IPS DF 6.9 (cell line): ENCODE measurements around the gene ZGRF1.
"Not testable (repeated sequence)": the region's sequence is repeated elsewhere in the genome, so short reads cannot be mapped to it uniquely, and the experiment has no call there.

Experiments used
- DNase-seq: peaks from one replicate; pipeline ENCODE4 v3.0.0-alpha.2; 2013; ENCODE audit warnings: low read depth, low spot score
- H3K27ac ChIP-seq: one replicate; pipeline ENCODE4 v1.5.1; 2013; ENCODE audit warnings: low read length, control low read depth
- H3K27me3 ChIP-seq: 2 replicates; pipeline ENCODE4 v1.6.1; 2013; ENCODE audit warnings: mild to moderate bottlenecking, low read length; ENCODE audit not compliant: control insufficient read depth, insufficient read depth
- H3K36me3 ChIP-seq: 2 replicates; pipeline ENCODE4 v1.6.1; 2013; ENCODE audit warnings: low read length; ENCODE audit not compliant: control insufficient read depth, insufficient read depth
- H3K4me1 ChIP-seq: 2 replicates; pipeline ENCODE4 v1.6.1; 2013; ENCODE audit warnings: low read length; ENCODE audit not compliant: control insufficient read depth, insufficient read depth
- H3K4me3 ChIP-seq: 2 replicates; pipeline ENCODE4 v1.5.1; 2013; ENCODE audit warnings: mild to moderate bottlenecking, low read length
- H3K9me3 ChIP-seq: 2 replicates; pipeline ENCODE4 v1.6.1; 2013; ENCODE audit warnings: low read length, inconsistent platforms; ENCODE audit not compliant: control insufficient read depth, insufficient read depth
- WGBS: extraction: QIAGEN DNeasy Blood & Tissue Kit; methylation state at CpG from one replicate; pipeline ENCODE4 v1.1.7; 2013; ENCODE audit warnings: mixed read lengths, missing lambda C conversion rate; ENCODE audit not compliant: insufficient read length, insufficient coverage; 5-methylcytosine and 5-hydroxymethylcytosine counted together

Gene ZGRF1

GRCh38 chr4:112523764-112524505 is 112.8 kb downstream of the ZGRF1 start:
- WGBS, result no CpG with 5 or more reads among the region's 46 CpGs
- H3K27me3 ChIP-seq, result peaks cover 36% of the 10 kb centered on the region
- peak overlapping the region; percentile 20; the same call in 1 of the 2 replicates for H3K4me3 ChIP-seq
- DNase-seq, result no peak
- H3K36me3 ChIP-seq, result no peaks in the 10 kb centered on the region
- no peak overlapping the region for H3K27ac ChIP-seq
- H3K4me1 ChIP-seq, result no peaks in the 10 kb centered on the region
- H3K9me3 ChIP-seq, result no peaks in the 10 kb centered on the region

GRCh38 chr4:112523008-112523721 is 113.5 kb downstream of the ZGRF1 start:
- no peak for DNase-seq
- no CpG with 5 or more reads among the region's 37 CpGs for WGBS
- peaks cover 43% of the 10 kb centered on the region for H3K27me3 ChIP-seq

GRCh38 chr4:112522431-112522830 is 114.3 kb downstream of the ZGRF1 start:
- H3K4me1 ChIP-seq, H3K27ac ChIP-seq, H3K9me3 ChIP-seq, H3K36me3 ChIP-seq, DNase-seq, H3K4me3 ChIP-seq: not testable (repeated sequence)
- WGBS, result no CpG with 5 or more reads among the region's 17 CpGs
- H3K27me3 ChIP-seq, result peaks cover 50% of the 10 kb centered on the region

More at GRCh38 chr4:112523008-112523721, 113.5 kb downstream of the ZGRF1 start:
- Histone ChIP-seq H3K4me1 (no peaks in the 10 kb centered on the region), H3K27ac (no peak overlapping the region), H3K4me3 (peak overlapping the region; percentile 21; the same call in 1 of the 2 replicates), H3K36me3 (no peaks in the 10 kb centered on the region), H3K9me3 (no peaks in the 10 kb centered on the region)

- H3K27me3 ChIP-seq, result peaks cover 57% of the 10 kb centered on the region
- DNase-seq, result no peak
Observed at GRCh38 chr4:112521123-112522023, 115.3 kb downstream of the ZGRF1 start.

GRCh38 chr4:112520598-112521122 is 116.0 kb downstream of the ZGRF1 start:
- Histone ChIP-seq H3K4me1 (no peaks in the 10 kb centered on the region), H3K27me3 (peaks cover 60% of the 10 kb centered on the region)

More at GRCh38 chr4:112521123-112522023, 115.3 kb downstream of the ZGRF1 start:
- Histone ChIP-seq H3K36me3 (no peaks in the 10 kb centered on the region), H3K4me3 (peak overlapping the region; percentile 44; the same call in 1 of the 2 replicates), H3K9me3 (no peaks in the 10 kb centered on the region), H3K4me1 (no peaks in the 10 kb centered on the region), H3K27ac (no peak overlapping the region)
- WGBS, result no CpG with 5 or more reads among the region's 30 CpGs

GRCh38 chr4:112519689-112520597 is 116.8 kb downstream of the ZGRF1 start:
- no peaks in the 10 kb centered on the region for H3K9me3 ChIP-seq
- H3K4me3 ChIP-seq, result peak overlapping the region; percentile 1; the same call in 1 of the 2 replicates
- no peaks in the 10 kb centered on the region for H3K36me3 ChIP-seq
- no peaks in the 10 kb centered on the region for H3K4me1 ChIP-seq
- WGBS, result no CpG with 5 or more reads among the region's 21 CpGs
- H3K27ac ChIP-seq, result no peak overlapping the region
- DNase-seq, result no peak
- peaks cover 66% of the 10 kb centered on the region for H3K27me3 ChIP-seq

More at GRCh38 chr4:112520598-112521122, 116.0 kb downstream of the ZGRF1 start:
- Histone ChIP-seq H3K36me3 (no peaks in the 10 kb centered on the region), H3K9me3 (no peaks in the 10 kb centered on the region), H3K4me3 (peak overlapping the region; percentile 44; the same call in 1 of the 2 replicates), H3K27ac (no peak overlapping the region)
- no CpG with 5 or more reads among the region's 25 CpGs for WGBS
- DNase-seq, result no peak

- no peaks in the 10 kb centered on the region for H3K9me3 ChIP-seq
- no peaks in the 10 kb centered on the region for H3K36me3 ChIP-seq
- H3K4me3 ChIP-seq, result no peak overlapping the region
- DNase-seq, result no peak
- H3K27ac ChIP-seq, result no peak overlapping the region
- peaks cover 3% of the 10 kb centered on the region; the same call in 1 of the 2 replicates for H3K4me1 ChIP-seq
- H3K27me3 ChIP-seq, result peaks cover 79% of the 10 kb centered on the region
Observed at GRCh38 chr4:112518675-112519074, 118.0 kb downstream of the ZGRF1 start.

- no peak for DNase-seq
- WGBS, result no CpG with 5 or more reads among the region's 3 CpGs
- Histone ChIP-seq H3K9me3 (no peaks in the 10 kb centered on the region), H3K36me3 (no peaks in the 10 kb centered on the region), H3K4me3 (no peak overlapping the region), H3K27me3 (peaks cover 79% of the 10 kb centered on the region), H3K4me1 (peaks cover 3% of the 10 kb centered on the region; the same call in 1 of the 2 replicates), H3K27ac (no peak overlapping the region)
Observed at GRCh38 chr4:112517911-112518310, 118.8 kb downstream of the ZGRF1 start.

- Histone ChIP-seq H3K27ac (no peak overlapping the region), H3K36me3 (no peaks in the 10 kb centered on the region), H3K4me3 (peak overlapping the region; percentile 31; the same call in 1 of the 2 replicates), H3K9me3 (no peaks in the 10 kb centered on the region), H3K27me3 (peaks cover 78% of the 10 kb centered on the region), H3K4me1 (peaks cover 3% of the 10 kb centered on the region; the same call in 1 of the 2 replicates)
- WGBS, result no CpG with 5 or more reads among the region's 20 CpGs
- no peak for DNase-seq
Observed at GRCh38 chr4:112517067-112517634, 119.6 kb downstream of the ZGRF1 start.
